Activated CD4-positive, alpha-beta T cell treated with anti-CD3 and anti-CD28 coated beads, Interleukin-2, amount 10 ng/mL, durations not matched to agents 24 days and 14 days (primary cell): ENCODE measurements around the gene CCDC159. TPM values are rescaled to one million over a fixed set of nuclear protein-coding genes. Genes with fewer than 3 reads are reported as not detected.

ENCODE experiments used
- total RNA-seq: library from RNA; stranded (reverse); gene quantifications from 2 replicates; pipeline ENCODE4 v1.2.3, GENCODE V29; 2022

Gene CCDC159
- total RNA-seq, 1 donor from 2014 or later = 11.7 TPM

Other genes starting within 250 kb of the CCDC159 start
- gene SPC24, start 190.7 kb upstream of the CCDC159 start, total RNA-seq = 33.1 and 33.8 TPM in 2 replicates
- gene KANK2, start 149.0 kb upstream of the CCDC159 start, total RNA-seq = 3.0 and 3.3 TPM in 2 replicates
- gene ANGPTL8, start 106.9 kb upstream of the CCDC159 start, total RNA-seq = not detected in 2 replicates
- 1.2 and 2.2 TPM in 2 replicates for gene DOCK6, start 84.0 kb upstream of the CCDC159 start, total RNA-seq
- gene TSPAN16, start 50.4 kb upstream of the CCDC159 start, total RNA-seq = not detected in 2 replicates
- 5.7 and 6.8 TPM in 2 replicates for gene RAB3D, start 6.9 kb upstream of the CCDC159 start, total RNA-seq
- gene TMEM205, start 251 bp upstream of the CCDC159 start, total RNA-seq = 29.9 and 34.2 TPM in 2 replicates
- gene PLPPR2, start 8.9 kb downstream of the CCDC159 start, total RNA-seq = 2.3 TPM in 2 replicates
- 2.3 and 2.6 TPM in 2 replicates for gene SWSAP1, start 28.1 kb downstream of the CCDC159 start, total RNA-seq
- gene EPOR, start 37.8 kb downstream of the CCDC159 start, total RNA-seq = 7.2 and 7.7 TPM in 2 replicates
- not detected in 2 replicates for gene RGL3, start 72.8 kb downstream of the CCDC159 start, total RNA-seq
- 0.12 and 0.24 TPM in 2 replicates for gene ODAD3, start 88.6 kb downstream of the CCDC159 start, total RNA-seq
- gene PRKCSH, start 89.1 kb downstream of the CCDC159 start, total RNA-seq = 288 TPM in 2 replicates
- 0.71 TPM in 1 of 2 replicates, not detected in the other for gene ELAVL3, start 134.5 kb downstream of the CCDC159 start, total RNA-seq
- gene ZNF653, start 159.3 kb downstream of the CCDC159 start, total RNA-seq = 20.6 and 21.6 TPM in 2 replicates
- gene ECSIT, start 182.6 kb downstream of the CCDC159 start, total RNA-seq = 39.7 and 41.6 TPM in 2 replicates
- not detected in 2 replicates for gene CNN1, start 192.3 kb downstream of the CCDC159 start, total RNA-seq
- gene ELOF1, start 212.7 kb downstream of the CCDC159 start, total RNA-seq = 71.9 and 74.2 TPM in 2 replicates
- 8.2 and 9.5 TPM in 2 replicates for gene ACP5, start 231.1 kb downstream of the CCDC159 start, total RNA-seq